ENCODE data around the gene PIF1. TPM values are rescaled to one million over a fixed set of nuclear protein-coding genes. Genes with fewer than 3 reads are reported as not detected.

PIF1 gene
- polyA plus RNA-seq, 1 donor from 2014 or later = 0.78 TPM

DNA sequence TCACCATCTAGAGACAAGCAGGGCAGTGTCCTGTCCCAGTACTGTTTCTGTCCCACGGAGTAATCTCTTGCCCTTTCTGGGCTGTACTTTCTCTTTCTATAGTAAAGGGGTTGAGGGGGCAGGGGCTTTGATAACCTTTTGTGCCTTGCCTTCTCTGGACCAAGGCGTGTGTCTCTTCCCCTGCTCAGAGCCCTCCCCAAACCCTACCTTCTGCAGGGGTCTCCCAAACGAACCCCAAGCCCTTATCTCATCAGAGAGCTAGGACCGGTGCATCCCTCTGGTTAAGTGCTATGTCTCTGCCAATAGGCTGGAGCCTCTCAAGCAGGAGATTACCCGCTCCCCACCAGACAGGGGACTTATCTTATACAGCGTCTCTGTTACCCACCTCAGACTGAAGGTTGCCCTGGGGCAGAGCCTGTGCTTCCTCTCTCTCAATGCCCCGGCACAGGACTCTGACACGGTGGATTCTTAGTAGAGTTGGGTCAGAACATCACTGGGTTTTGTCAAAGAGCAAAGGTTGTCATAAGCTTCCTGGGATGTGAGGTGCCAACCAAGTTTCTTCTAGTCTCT, 19.2 kb upstream of the PIF1 start:
- Histone ChIP-seq H3F3A (ENCODE audit: insufficient read depth, low read length, poor library complexity, severe bottlenecking) (no peaks in the 10 kb centered on the region), H3K9me2 (ENCODE audit: insufficient read depth, low read length) (no peaks in the 10 kb centered on the region), H3K27me3 (ENCODE audit: insufficient read depth, low read depth, low read length) (no peaks in the 10 kb centered on the region), H2AFZ (ENCODE audit: low read depth, low read length) (no peak overlapping the region), H3K27ac (ENCODE audit: low read length) (no peak overlapping the region), H3K9me3 (ENCODE audit: low read length) (no peaks in the 10 kb centered on the region), H4K20me1 (ENCODE audit: insufficient read depth) (no peaks in the 10 kb centered on the region), H3K79me2 (replicated peaks; ENCODE audit: insufficient read depth, low read length) (no peaks in the 10 kb centered on the region), H3K9ac (ENCODE audit: low read length) (no peak overlapping the region), H3K36me3 (ENCODE audit: insufficient read depth, low read length) (no peaks in the 10 kb centered on the region), H3K4me2 (ENCODE audit: low read length) (no peak overlapping the region), H3K4me3 (ENCODE audit: low read length) (no peak overlapping the region)
- no peak for TF ChIP-seq MXI1 (conservative IDR thresholded peaks at IDR 0.05; ENCODE audit: poor library complexity, severe bottlenecking)
- TF ChIP-seq, protein P1, sequence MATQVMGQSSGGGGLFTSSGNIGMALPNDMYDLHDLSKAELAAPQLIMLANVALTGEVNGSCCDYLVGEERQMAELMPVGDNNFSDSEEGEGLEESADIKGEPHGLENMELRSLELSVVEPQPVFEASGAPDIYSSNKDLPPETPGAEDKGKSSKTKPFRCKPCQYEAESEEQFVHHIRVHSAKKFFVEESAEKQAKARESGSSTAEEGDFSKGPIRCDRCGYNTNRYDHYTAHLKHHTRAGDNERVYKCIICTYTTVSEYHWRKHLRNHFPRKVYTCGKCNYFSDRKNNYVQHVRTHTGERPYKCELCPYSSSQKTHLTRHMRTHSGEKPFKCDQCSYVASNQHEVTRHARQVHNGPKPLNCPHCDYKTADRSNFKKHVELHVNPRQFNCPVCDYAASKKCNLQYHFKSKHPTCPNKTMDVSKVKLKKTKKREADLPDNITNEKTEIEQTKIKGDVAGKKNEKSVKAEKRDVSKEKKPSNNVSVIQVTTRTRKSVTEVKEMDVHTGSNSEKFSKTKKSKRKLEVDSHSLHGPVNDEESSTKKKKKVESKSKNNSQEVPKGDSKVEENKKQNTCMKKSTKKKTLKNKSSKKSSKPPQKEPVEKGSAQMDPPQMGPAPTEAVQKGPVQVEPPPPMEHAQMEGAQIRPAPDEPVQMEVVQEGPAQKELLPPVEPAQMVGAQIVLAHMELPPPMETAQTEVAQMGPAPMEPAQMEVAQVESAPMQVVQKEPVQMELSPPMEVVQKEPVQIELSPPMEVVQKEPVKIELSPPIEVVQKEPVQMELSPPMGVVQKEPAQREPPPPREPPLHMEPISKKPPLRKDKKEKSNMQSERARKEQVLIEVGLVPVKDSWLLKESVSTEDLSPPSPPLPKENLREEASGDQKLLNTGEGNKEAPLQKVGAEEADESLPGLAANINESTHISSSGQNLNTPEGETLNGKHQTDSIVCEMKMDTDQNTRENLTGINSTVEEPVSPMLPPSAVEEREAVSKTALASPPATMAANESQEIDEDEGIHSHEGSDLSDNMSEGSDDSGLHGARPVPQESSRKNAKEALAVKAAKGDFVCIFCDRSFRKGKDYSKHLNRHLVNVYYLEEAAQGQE (IDR thresholded peaks at IDR 0.05; ENCODE audit: borderline replicate concordance) = no peak
- TF ChIP-seq, protein P2, sequence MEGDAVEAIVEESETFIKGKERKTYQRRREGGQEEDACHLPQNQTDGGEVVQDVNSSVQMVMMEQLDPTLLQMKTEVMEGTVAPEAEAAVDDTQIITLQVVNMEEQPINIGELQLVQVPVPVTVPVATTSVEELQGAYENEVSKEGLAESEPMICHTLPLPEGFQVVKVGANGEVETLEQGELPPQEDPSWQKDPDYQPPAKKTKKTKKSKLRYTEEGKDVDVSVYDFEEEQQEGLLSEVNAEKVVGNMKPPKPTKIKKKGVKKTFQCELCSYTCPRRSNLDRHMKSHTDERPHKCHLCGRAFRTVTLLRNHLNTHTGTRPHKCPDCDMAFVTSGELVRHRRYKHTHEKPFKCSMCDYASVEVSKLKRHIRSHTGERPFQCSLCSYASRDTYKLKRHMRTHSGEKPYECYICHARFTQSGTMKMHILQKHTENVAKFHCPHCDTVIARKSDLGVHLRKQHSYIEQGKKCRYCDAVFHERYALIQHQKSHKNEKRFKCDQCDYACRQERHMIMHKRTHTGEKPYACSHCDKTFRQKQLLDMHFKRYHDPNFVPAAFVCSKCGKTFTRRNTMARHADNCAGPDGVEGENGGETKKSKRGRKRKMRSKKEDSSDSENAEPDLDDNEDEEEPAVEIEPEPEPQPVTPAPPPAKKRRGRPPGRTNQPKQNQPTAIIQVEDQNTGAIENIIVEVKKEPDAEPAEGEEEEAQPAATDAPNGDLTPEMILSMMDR (IDR thresholded peaks at IDR 0.05; ENCODE audit: poor library complexity, severe bottlenecking) = no peak
- no peak for TF ChIP-seq SMC3 (conservative IDR thresholded peaks at IDR 0.05; ENCODE audit: poor library complexity)
- no peak for TF ChIP-seq RAD21 (conservative IDR thresholded peaks at IDR 0.05)
- TF ChIP-seq POLR2AphosphoS5 (IDR thresholded peaks at IDR 0.05) = no peak
- no peak for TF ChIP-seq EZH2 (IDR thresholded peaks at IDR 0.05; ENCODE audit: borderline replicate concordance, insufficient read depth, low read length, poor library complexity, severe bottlenecking)
- no peak for TF ChIP-seq EP300 (conservative IDR thresholded peaks at IDR 0.05; ENCODE audit: poor library complexity, severe bottlenecking)
- TF ChIP-seq TAF1 (IDR thresholded peaks at IDR 0.05; ENCODE audit: low read depth) = no peak

DNA sequence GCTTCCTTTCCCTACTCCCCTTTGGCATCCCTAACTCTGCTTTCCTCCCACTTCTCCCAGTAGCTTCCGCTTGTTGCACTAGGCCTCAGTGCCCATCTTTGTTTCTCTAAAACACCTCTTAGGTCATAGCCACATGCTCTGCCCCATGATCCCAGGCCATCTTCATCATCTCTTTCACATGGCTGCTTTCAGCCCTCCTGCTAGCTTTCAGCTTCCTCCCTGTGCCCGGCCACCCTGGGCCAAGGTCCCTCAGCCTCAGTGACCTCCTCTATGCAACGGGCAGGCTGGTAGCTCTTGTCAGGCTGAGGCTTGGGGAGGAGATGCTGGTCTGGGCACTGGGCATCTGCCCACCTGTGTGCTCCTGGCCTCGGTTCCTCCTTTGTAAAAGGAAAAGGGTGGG, 18.5 kb upstream of the PIF1 start:
- no peaks in the 10 kb centered on the region for H3K36me3 ChIP-seq (ENCODE audit: insufficient read depth, low read length)
- no peak overlapping the region for H3K27ac ChIP-seq (ENCODE audit: low read length)
- no peak overlapping the region for H3K9ac ChIP-seq (ENCODE audit: low read length)
- H3K79me2 ChIP-seq (replicated peaks; ENCODE audit: insufficient read depth, low read length) = no peaks in the 10 kb centered on the region
- H3K9me2 ChIP-seq (ENCODE audit: insufficient read depth, low read length) = no peaks in the 10 kb centered on the region
- no peaks in the 10 kb centered on the region for H3K9me3 ChIP-seq (ENCODE audit: low read length)
- H3K4me2 ChIP-seq (ENCODE audit: low read length) = no peak overlapping the region
- H4K20me1 ChIP-seq (ENCODE audit: insufficient read depth) = no peaks in the 10 kb centered on the region
- H3F3A ChIP-seq (ENCODE audit: insufficient read depth, low read length, poor library complexity, severe bottlenecking) = no peaks in the 10 kb centered on the region
- no peak overlapping the region for H2AFZ ChIP-seq (ENCODE audit: low read depth, low read length)
- no peak for TF ChIP-seq SMC3 (conservative IDR thresholded peaks at IDR 0.05; ENCODE audit: poor library complexity)
- no peak for TF ChIP-seq MXI1 (conservative IDR thresholded peaks at IDR 0.05; ENCODE audit: poor library complexity, severe bottlenecking)
- TF ChIP-seq, protein P1 (IDR thresholded peaks at IDR 0.05; ENCODE audit: borderline replicate concordance) = no peak
- TF ChIP-seq TAF1 (IDR thresholded peaks at IDR 0.05; ENCODE audit: low read depth) = no peak
- TF ChIP-seq EZH2 (IDR thresholded peaks at IDR 0.05; ENCODE audit: borderline replicate concordance, insufficient read depth, low read length, poor library complexity, severe bottlenecking) = no peak
- TF ChIP-seq, protein P2 (IDR thresholded peaks at IDR 0.05; ENCODE audit: poor library complexity, severe bottlenecking) = no peak
- TF ChIP-seq RAD21 (conservative IDR thresholded peaks at IDR 0.05) = no peak
- no peak for TF ChIP-seq POLR2AphosphoS5 (IDR thresholded peaks at IDR 0.05)
- no peak for TF ChIP-seq EP300 (conservative IDR thresholded peaks at IDR 0.05; ENCODE audit: poor library complexity, severe bottlenecking)
- no peak overlapping the region for H3K4me3 ChIP-seq (ENCODE audit: low read length)
- no peaks in the 10 kb centered on the region for H3K27me3 ChIP-seq (ENCODE audit: insufficient read depth, low read depth, low read length)

Data from neural cell (in vitro differentiated cells).